Measurements from ENCODE around the gene OR8S1.
"Not testable (repeated sequence)": the region's sequence is repeated elsewhere in the genome, so short reads cannot be mapped to it uniquely, and the experiment has no call there.

OR8S1 gene

DNA sequence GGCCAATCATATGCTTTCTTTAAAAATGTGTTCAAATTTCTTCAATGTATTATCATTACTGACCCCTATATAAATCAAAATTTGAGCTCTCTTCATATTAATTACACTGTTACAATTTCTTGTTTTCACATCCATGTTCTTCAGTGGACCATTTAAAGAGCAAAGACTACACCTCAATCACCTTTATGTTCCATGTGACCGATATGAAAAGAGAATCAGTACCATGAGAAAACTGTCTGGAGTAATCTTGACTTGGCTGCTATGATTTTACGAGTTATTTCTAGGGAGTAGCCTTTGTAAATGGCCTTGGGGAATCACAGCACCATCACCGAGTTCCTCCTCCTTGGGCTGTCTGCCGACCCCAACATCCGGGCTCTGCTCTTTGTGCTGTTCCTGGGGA lies at the start of gene OR8S1:
TSS of gene OR8S1 (plus strand) at position 301 of the 400 bp plus-strand sequence. CDS start at position 301, 0 bp downstream.
- no peak for DNase-seq

GRCh38 chr12:48482198-48482597 lies 43.2 kb upstream of the OR8S1 start, which contains the start of gene C12orf54:
Gene C12orf54 (plus strand): TSS chr12:48482498. CDS start chr12:48483297, 799 bp downstream.
- no peak for DNase-seq

DNA sequence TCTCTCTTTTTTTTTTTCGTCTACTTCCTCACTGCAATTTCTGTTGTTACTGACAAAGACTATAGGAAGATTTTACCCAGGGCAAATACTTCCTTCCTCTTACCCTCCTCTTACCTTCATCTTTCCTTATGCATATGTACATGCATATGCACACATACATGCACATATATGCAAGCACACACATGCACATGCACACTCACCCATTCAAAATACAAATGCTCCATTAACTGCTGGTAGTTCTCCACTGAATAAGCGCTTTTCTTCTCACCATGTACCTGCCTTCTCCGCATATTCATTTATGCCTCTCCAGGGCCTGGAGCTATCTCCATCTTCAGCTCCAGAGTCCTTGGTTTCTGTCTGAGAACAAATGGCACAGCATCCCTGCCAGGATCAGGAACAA lies 42.5 kb upstream of the OR8S1 start:
- DNase-seq = no peak

- no peak for DNase-seq
These were observed 39.2 kb upstream of the OR8S1 start for GRCh38 chr12:48486261-48486660.

DNA sequence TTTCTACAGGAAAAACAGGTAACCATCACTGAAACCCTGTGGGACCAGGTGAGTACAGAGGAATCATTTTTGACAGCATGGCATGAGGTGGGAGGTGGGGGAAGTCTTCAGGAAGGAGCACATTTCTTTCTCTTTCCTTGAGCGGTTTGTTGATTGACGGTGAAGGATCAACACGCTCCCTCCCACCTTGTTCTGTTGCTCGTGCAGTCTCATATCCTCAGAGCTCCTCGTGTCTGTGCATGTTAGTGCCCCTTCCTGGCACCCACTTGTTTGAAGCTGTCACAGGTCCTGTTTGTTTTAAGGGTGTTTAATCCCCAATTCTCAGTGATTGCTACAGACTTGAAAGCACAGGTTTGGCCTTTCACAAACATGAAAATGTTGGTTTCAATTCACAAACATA lies 38.8 kb upstream of the OR8S1 start:
- DNase-seq = no peak

- no peak for DNase-seq
These were observed 36.4 kb upstream of the OR8S1 start for GRCh38 chr12:48489012-48489411.

- DNase-seq = not testable (repeated sequence)
These were observed 36.0 kb upstream of the OR8S1 start for GRCh38 chr12:48489456-48489855.

GRCh38 chr12:48500281-48500680 lies 25.2 kb upstream of the OR8S1 start:
- not testable (repeated sequence) for DNase-seq

DNA sequence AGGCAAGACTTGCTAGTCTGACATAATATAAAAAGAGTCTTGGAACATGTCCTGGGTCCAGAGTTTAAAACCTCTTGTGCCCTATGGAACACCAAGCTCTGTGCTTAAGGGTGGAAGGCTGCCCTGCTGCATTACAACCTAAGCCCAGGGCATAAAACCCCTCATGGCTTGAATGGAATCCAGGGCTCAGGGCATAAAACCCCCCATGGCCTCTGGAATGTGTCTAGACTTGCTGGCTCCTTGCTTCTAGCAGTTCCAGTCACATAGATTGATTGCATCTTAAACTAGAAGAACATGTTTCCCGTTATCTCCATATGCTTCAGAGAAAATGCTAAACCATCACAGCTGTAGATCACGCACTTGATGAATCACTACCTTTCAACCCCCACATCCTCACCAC lies 18.6 kb upstream of the OR8S1 start:
- DNase-seq = not testable (repeated sequence)

GRCh38 chr12:48508987-48509386 lies 16.4 kb upstream of the OR8S1 start:
- DNase-seq = no peak

DNA sequence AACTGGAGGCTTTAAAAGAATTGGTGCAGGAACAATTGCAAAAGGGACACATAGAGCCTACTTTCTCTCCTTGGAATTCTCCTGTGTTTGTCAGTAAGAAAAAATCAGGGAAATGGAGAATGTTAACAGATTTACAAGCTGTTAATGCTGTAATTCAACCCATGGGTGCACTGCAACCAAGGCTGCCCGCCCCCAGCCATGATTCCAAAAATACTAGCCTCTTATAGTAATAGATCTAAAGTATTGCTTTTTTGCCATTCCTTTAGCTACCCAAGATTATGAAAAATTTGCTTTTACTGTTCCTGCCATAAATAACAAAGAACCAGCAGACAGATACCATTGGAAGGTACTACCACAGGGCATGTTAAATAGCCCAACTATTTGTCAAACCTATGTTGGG lies 15.3 kb upstream of the OR8S1 start:
- DNase-seq = no peak

- no peak for DNase-seq
These were observed 12.6 kb upstream of the OR8S1 start for GRCh38 chr12:48512855-48513254.

DNA sequence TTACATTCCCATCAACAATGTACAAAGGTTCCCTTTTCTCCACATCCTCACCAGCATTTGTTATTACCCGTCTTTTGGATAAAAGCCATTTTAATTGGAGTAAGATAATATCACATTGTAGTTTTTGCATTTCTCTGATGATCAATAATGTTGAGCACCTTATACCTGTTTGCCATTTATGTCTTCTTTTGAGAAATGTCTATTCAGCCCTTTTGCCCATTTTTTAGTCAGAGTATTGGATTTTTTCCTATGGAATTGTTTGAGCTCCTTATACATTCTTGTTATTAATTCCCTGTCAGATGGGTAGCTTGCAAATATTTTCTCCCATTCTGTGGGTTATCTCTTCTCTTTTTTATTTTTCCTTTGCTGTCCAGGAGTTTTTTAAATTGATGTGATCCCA lies 10.7 kb upstream of the OR8S1 start:
- no peak for DNase-seq

GRCh38 chr12:48520381-48520780 lies 5.1 kb upstream of the OR8S1 start:
- DNase-seq = not testable (repeated sequence)

GRCh38 chr12:48527891-48528670 lies 2.6 kb downstream of the OR8S1 start:
- DNase-seq = no peak

DNA sequence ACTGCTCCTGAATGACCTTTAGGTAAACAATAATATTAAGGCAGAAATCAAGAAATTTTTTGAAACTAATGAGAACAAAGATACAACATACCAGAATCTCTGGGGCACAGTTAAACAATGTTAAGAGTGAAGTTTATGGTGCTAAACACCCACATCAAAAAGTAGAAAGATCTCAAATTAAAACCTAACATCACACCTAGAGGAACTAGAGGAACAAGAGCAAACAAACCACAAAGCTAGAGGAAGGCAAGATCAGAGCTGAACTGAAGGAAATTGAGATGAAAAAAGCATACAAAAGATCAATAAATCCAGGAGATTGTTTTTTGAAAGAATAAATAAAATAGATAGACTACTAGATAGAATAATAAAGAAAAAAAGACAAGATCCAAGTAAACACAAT lies 7.2 kb downstream of the OR8S1 start:
- no peak for DNase-seq

DNA sequence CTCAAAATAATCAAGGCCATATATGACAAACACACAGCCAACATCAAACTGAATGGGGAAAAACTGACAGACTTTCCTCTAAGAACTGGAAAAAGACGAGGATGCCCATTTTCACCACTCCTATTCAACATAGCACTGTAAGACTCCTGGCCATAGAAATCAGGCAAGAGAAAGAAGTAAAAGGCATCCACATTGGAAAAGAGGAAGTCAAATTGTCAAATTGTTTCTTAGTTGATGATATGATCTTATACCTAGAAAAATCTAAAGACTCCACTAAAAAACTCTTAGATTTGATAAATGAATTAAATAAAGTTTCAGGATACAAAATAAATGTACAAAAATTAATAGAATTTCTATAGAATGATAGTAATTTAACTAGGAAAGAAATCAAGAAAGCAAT lies 11.2 kb downstream of the OR8S1 start:
- DNase-seq = no peak

- no peak for DNase-seq
These were observed 17.0 kb downstream of the OR8S1 start for GRCh38 chr12:48542300-48542928.

GRCh38 chr12:48545833-48546469 lies 20.5 kb downstream of the OR8S1 start:
- no peak for DNase-seq

GRCh38 chr12:48547012-48547411 lies 21.6 kb downstream of the OR8S1 start:
- not testable (repeated sequence) for DNase-seq

- DNase-seq = not testable (repeated sequence)
These were observed 26.2 kb downstream of the OR8S1 start for GRCh38 chr12:48551636-48552035.

DNA sequence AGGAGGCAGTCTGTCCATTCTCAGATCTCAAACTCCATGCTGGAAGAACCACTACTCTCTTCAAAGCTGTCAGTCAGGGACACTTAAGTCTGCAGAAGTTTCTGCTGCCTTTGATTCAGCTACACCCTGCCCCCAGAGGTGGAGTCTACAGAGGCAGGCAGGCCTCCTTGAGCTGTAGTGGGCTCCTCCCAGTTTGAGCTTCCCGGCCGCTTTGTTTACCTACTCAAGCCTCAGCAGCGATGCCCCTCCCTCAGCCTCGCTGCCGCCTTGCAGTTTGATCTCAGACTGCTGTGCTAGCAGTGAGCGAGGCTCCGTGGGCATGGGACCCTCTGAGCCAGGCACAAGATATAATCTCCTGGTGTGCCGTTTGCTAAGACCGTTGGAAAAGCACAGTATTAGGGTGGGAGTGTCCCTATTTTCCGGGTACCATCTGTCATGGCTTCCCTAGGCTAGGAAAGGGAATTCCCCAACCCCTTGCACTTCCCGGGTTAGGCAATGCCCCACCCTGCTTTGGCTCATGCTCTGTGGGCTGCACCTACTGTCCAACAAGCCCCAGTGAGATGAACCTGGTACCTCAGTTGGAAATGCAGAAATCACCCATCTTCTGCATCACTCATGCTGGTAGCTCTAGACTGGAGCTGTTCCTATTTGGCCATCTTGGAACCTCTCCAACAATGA lies 28.4 kb downstream of the OR8S1 start:
- not testable (repeated sequence) for DNase-seq

- no peak for DNase-seq
These were observed 31.2 kb downstream of the OR8S1 start for GRCh38 chr12:48556631-48557030.
